ENCODE results near the gene APLNR.

DNA sequence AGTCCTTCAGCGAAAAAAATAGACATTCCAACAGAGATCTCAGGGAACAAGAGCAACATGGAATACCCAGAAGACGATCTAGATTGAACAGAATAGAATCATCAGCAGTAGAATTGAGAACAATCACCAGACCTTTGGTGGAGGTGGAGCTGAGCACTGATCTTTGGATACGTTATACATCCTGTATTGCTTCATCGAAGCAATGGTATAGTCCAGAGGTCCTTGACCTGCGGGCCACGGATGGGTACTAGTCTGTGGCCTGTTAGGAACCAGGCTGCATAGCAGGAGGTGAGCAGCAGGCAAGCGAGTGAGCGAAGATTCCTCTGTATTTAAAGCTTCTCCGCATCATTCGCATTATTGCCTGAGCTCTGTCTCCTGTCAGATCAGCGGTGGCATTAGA is 37.7 kb downstream of the APLNR start:
- TF ChIP-seq POLR2A (IDR thresholded peaks at IDR 0.05; ENCODE audit: low read length) (no peak), HDAC2 (IDR thresholded peaks at IDR 0.05) (no peak), ESRRA (IDR thresholded peaks at IDR 0.05; ENCODE audit: borderline replicate concordance, low read length) (no peak)
- TF ChIP-seq, protein P1, sequence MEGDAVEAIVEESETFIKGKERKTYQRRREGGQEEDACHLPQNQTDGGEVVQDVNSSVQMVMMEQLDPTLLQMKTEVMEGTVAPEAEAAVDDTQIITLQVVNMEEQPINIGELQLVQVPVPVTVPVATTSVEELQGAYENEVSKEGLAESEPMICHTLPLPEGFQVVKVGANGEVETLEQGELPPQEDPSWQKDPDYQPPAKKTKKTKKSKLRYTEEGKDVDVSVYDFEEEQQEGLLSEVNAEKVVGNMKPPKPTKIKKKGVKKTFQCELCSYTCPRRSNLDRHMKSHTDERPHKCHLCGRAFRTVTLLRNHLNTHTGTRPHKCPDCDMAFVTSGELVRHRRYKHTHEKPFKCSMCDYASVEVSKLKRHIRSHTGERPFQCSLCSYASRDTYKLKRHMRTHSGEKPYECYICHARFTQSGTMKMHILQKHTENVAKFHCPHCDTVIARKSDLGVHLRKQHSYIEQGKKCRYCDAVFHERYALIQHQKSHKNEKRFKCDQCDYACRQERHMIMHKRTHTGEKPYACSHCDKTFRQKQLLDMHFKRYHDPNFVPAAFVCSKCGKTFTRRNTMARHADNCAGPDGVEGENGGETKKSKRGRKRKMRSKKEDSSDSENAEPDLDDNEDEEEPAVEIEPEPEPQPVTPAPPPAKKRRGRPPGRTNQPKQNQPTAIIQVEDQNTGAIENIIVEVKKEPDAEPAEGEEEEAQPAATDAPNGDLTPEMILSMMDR (IDR thresholded peaks at IDR 0.05), result no peak

Data from A549 (cell line).